Muscle layer of colon (tissue), 2 donors: ENCODE measurements around the gene PSMD14.
"Not testable (repeated sequence)": the region's sequence is repeated elsewhere in the genome, so short reads cannot be mapped to it uniquely, and the experiment has no call there.

Experiments used
- H3K27ac ChIP-seq: one replicate; pipeline ENCODE4 v1.7.0; 2013; ENCODE audit warnings: low read depth, mild to moderate bottlenecking, low read length, moderate library complexity
- H3K27me3 ChIP-seq, 2 donors: one replicate each; pipeline ENCODE4 v1.7.0; 2013; ENCODE audit warnings: low read length in 2 of 2, mild to moderate bottlenecking in 2 of 2; ENCODE audit not compliant: insufficient read depth in 2 of 2, control insufficient read depth in 1 of 2
- H3K36me3 ChIP-seq: one replicate; pipeline ENCODE4 v1.7.0; 2013; ENCODE audit warnings: mild to moderate bottlenecking, low read length; ENCODE audit not compliant: insufficient read depth
- H3K4me1 ChIP-seq: one replicate; pipeline ENCODE4 v1.7.0; 2013; ENCODE audit warnings: mild to moderate bottlenecking, low read length; ENCODE audit not compliant: insufficient read depth
- H3K4me3 ChIP-seq, 2 donors: one replicate each; pipeline ENCODE4 v1.7.0; 2013; ENCODE audit warnings: low read length in 2 of 2, low read depth in 1 of 2, mild to moderate bottlenecking in 1 of 2, moderate library complexity in 1 of 2
- H3K9ac ChIP-seq: one replicate; pipeline ENCODE4 v1.7.0; 2013; ENCODE audit warnings: low read length
- H3K9me3 ChIP-seq: one replicate; pipeline ENCODE4 v1.7.0; 2013; ENCODE audit warnings: mild to moderate bottlenecking, low read length
- donor health status: abdominal sarcoma.
- donor health status: Adenocarcinoma of cecum.

Gene PSMD14

DNA sequence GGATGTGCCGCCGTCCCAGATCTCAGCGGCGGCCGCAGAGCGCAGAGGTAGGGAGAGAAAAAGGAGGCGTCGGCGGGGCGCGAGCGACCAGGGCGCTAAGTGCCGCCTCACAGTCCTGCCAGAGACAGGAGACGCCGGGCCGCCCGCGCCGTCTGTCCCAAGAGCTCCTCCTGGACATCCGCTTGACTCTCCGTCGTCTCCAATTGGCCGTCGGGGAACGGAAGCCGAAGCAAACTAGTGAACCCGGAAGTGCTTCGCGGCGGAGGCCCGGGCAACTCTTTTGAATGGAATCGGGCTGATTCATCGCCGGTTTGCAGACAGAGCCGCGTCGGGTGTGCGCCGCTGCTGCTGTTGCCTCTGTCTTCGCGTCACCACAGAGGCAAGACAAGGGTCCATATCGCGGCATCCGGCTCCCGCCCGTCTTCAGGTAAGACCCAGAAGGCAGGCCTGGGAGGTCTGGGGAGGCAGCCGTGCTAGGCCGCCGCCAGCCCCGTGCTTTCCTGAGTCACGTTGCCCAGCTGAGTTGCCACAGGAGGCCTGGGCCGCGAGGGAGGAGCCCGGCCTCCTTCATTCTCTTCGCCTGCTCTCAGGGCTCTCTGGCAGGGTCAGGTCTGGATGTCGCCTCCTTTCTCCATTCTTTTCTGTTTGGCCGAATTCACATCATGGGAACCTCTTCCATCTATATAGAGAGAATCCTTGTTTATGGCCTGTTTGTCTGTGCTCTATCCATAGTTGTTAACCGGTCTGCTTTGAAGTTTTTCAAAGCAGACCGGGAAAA lies at the start of gene PSMD14:
Gene PSMD14 (plus strand): TSS at position 248 of the 778 bp plus-strand sequence. CDS start 10,401 bp downstream, outside the sequence.
- no peaks in the 10 kb centered on the region for H3K27me3 ChIP-seq

DNA sequence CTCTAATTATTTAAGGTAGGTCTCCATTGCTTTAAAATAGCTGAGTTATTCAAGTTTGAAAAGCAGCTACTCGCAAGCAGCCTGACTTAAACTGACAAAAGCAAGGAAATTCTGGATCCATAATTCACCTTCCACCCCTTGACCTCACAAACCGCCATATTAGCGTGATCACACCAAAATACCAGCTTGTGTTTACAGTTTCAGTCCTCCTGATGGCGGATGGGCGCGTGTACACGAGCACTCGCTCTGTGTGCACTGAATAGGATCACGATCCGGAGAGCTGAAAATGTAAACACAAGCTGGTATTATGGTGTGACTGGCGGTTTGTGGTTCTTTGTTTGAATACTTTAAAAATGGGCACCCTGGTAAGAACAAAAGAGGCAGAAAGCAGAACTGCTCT lies 42.4 kb upstream of the PSMD14 start:
- H3K27ac ChIP-seq: no peak overlapping the region
- no peak overlapping the region for H3K4me3 ChIP-seq
- no peak overlapping the region for H3K9ac ChIP-seq
- no peaks in the 10 kb centered on the region for H3K36me3 ChIP-seq
- no peaks in the 10 kb centered on the region for H3K27me3 ChIP-seq
- no peaks in the 10 kb centered on the region for H3K4me1 ChIP-seq
- H3K9me3 ChIP-seq: no peaks in the 10 kb centered on the region

More for the DNA sequence above, at the start of gene PSMD14:
- Histone ChIP-seq H3K36me3 (no peaks in the 10 kb centered on the region), H3K9me3 (no peaks in the 10 kb centered on the region), H3K4me1 (peaks cover 16% of the 10 kb centered on the region), H3K4me3 (peak within 1 kb of the TSS; percentile 55 to 79), H3K9ac (peak within 1 kb of the TSS; percentile 59), H3K27ac (peak within 1 kb of the TSS; percentile 84)

DNA sequence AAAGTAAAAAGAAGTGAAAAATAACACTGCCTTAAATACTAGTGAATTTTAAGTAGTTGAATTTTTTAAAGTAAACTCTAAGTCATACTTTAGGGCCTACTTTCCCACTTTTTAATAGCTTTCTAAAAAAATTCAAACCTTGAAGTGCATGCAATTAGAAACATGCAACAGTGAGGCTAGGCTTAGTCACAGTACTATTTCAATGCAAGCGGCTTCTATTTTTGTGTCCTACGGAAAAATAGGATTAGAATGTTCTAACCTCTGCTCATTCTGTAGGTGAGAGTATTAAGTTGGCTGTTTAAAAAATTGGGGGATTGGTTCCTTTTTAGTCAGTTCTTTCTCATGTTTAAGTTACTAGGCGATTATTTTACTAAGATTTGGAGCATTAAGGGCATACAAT lies 39.1 kb upstream of the PSMD14 start:
- H3K4me1 ChIP-seq: no peaks in the 10 kb centered on the region
- H3K36me3 ChIP-seq: no peaks in the 10 kb centered on the region
- H3K27me3 ChIP-seq: no peaks in the 10 kb centered on the region
- H3K4me3 ChIP-seq: no peak overlapping the region
- no peaks in the 10 kb centered on the region for H3K9me3 ChIP-seq
- no peak overlapping the region for H3K27ac ChIP-seq
- no peak overlapping the region for H3K9ac ChIP-seq

DNA sequence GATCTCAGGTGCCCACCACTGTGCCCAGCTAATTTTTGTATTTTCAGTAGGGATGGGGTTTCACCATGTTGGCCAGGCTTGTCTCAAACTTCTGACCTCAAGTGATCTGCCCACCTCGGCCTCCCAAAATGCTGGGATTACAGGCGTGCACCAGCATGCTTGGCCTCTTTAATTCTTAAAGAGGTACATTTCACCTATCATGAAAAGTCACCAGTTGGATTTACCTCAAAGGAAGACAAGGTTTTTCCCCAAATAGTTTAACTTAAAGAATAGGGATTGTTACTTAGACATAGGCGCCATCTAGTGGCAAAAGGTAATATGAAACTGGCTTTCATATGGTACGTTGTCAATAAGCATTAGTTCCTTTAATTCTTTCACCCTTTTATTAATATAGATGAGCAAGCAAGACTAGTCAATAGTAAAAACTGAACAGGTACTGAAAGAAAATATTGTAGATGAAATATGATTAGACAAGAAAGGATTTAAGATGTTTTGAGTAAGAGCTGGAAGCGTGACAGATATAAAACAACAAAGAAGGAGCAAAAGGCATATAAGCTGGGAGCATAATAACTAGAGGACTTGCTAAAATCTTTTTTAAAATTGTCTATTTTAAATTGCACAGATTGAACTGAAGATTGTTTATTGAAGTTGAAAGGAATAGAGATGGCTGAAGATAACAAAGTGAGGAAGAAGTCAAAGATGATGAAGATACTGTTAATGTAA lies 35.0 kb upstream of the PSMD14 start:
- Histone ChIP-seq H3K27me3 (no peaks in the 10 kb centered on the region), H3K9me3 (no peaks in the 10 kb centered on the region), H3K4me3 (no peak overlapping the region), H3K27ac (no peak overlapping the region), H3K36me3 (no peaks in the 10 kb centered on the region), H3K9ac (no peak overlapping the region), H3K4me1 (no peaks in the 10 kb centered on the region)

DNA sequence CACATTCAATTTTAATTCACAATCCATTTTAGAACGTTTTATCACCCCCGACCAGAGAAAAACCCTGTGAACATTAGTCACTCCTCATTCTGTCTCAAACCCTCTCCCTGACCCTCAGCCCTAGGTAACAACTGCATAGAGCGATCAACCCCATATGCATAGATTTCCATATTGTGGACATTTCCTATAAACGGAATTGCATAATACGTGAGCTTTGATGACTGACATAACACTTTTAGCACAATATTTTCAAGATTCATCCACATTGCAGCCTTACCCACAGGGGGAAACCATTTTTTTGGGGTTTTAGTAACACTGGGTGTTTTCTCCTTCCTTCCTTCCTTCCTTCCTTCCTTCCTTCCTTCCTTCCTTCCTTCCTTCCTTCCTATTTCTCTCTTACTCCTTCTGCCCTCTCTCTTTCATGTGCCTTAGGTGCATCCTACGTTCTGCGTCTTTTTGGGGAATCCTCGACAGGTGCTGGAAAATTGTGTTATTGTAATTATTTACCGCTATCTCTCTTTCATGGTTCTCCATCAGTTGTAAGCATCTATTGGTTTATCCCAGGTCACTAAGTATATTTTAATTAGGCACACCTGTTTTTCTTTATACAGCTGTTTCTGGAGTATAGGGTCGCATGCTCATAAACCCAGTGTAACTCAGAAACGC lies 29.5 kb upstream of the PSMD14 start:
- H3K9ac ChIP-seq, H3K27me3 ChIP-seq, H3K36me3 ChIP-seq, H3K9me3 ChIP-seq, H3K27ac ChIP-seq, H3K4me1 ChIP-seq, H3K4me3 ChIP-seq: not testable (repeated sequence)

DNA sequence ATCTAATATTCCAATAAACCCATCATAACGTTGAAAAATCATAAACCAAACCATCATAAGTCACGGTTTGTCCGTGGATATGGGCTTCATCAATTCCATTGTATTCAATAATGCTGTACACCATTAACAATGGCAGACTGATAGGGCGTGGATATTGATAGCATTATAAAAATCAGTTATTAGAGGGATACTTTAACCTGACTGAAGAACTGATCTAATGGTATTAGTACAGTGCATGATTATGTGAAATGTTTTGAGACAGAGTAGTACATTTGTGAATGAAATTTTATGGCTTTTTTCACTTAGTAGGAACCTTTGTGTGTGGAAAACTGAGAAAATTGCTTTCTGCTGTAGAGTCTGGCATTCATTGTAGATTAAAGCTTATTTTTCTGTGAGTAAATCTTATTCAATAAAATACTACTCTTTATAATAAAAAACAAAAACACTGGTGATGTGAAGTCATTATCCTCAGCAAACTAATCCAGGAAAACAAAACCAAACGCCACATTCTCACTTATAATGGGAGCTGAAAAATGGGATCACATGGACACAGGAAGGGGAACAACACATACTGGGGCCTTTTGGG lies 28.9 kb upstream of the PSMD14 start:
- H3K27ac ChIP-seq, H3K9me3 ChIP-seq, H3K4me3 ChIP-seq, H3K4me1 ChIP-seq, H3K27me3 ChIP-seq, H3K36me3 ChIP-seq, H3K9ac ChIP-seq: not testable (repeated sequence)

DNA sequence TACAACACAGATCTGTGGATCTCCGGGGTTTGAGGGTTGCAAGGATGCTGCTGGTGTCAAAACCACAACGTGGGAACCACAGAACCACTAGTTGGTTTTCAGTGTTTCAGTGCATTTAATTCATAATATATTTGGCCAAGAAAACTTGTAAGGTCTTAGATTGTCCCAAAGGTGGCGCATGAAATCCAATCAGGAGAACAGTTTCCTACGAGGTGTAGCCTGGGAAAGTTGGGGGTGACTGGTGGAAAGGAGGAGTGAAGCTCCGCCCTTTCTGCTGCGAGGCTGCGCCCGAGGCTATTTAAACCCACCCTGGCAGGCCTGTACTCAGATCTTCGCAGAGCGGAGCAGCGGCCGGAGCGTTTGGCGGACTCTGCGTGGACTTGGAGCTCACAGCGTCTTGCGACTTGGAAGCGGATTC lies 27.3 kb upstream of the PSMD14 start:
- H3K36me3 ChIP-seq, H3K9ac ChIP-seq, H3K4me1 ChIP-seq, H3K27ac ChIP-seq, H3K27me3 ChIP-seq, H3K4me3 ChIP-seq, H3K9me3 ChIP-seq: not testable (repeated sequence)

DNA sequence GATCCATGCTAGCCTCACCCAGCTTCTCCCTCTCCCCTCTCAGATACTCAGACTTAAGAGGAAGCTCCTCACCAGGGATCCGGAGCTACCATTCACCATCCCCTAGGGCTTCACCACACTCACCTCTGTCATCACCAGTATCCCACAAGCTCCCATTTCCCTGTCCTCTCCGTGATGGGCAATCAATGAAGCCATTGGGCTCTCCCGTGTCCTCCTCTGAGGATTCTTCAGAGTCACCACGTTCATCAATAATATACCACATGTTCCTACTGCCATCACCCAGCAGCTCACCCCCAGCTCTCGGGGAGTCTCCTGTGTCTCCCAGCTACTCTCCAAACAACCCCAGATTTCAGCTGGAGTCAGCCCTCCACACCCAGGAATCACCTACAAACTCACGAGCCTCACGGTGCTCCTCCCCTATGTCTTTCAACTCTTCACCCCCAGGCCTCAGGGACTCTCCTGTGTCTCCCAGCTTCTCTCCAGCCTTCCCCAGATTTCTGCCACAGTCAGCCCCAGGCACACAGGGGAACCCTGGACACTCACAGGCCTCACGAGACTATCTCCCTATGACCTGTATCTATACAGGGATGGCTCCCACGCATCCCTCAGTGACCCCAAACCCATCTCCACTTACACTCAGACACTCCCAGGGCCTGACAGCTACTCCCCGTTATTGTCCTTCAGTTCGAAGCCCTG lies 26.5 kb upstream of the PSMD14 start:
- H3K4me1 ChIP-seq, H3K27me3 ChIP-seq, H3K27ac ChIP-seq, H3K9me3 ChIP-seq, H3K36me3 ChIP-seq, H3K9ac ChIP-seq, H3K4me3 ChIP-seq: not testable (repeated sequence)

DNA sequence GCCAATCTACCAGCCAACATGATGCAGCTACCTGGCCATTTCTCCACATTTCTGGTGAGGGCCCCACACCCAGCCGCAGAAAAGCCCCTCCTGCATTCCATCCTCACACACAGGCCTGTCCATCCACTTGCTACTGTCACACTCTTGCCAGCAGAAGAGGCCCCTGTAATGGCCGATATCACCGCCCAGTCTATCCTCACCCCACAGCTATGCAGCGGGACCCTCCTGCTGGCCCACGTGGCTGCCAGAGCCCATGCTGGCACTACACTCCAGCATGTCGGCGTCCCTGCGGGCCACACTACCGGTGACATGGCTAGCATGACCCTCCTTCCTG lies 25.9 kb upstream of the PSMD14 start:
- not testable (repeated sequence) for H3K27ac ChIP-seq, H3K9me3 ChIP-seq, H3K36me3 ChIP-seq, H3K4me1 ChIP-seq, H3K4me3 ChIP-seq, H3K9ac ChIP-seq, H3K27me3 ChIP-seq

DNA sequence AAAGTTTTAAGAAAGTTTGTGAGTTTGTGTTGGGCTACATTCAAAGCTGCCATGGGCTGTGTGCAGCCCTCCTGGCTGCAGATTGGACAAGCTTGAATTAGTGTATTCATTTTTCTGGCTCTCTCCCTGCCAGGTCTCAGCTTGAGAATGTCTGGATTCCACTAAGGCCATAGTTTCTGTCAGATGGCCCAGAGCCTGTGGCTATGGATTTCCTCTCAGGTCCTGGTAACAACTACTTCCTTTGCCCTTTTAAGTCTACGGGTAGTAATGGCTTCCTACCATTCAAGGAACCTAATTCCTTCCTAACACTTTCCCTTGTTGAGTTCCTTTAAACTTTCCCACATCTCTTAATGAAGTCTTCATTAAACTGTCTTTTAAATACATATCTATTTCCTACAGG lies 24.3 kb upstream of the PSMD14 start:
- Histone ChIP-seq H3K27ac (no peak overlapping the region), H3K9ac (no peak overlapping the region), H3K4me3 (no peak overlapping the region), H3K36me3 (no peaks in the 10 kb centered on the region), H3K27me3 (no peaks in the 10 kb centered on the region), H3K9me3 (no peaks in the 10 kb centered on the region), H3K4me1 (no peaks in the 10 kb centered on the region)

DNA sequence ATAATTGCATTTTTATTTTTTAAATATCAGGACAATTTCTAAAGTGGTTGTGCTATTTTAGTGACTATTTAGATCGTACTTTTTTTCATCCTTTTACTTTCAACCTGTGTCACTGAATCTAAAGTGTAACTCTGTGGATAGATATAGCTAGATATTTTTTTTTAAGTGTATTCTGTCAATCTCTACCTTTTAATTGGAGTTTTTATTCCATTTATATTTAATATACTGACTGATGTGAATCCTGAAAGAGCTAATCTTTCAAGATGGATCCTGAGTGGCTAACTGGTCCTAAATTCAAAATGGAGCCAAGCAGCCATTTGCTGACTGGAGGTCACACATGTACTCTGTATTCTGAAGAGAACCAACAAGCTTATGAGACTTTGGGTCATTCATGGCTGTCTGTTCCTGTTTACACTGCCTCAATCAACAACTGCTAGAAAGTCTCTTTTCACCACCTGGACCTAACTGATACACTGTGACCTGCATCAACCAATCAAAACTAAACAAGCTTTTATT lies 4.6 kb upstream of the PSMD14 start:
- no peaks in the 10 kb centered on the region for H3K36me3 ChIP-seq
- no peak overlapping the region for H3K27ac ChIP-seq
- H3K9ac ChIP-seq: no peak overlapping the region
- H3K27me3 ChIP-seq: no peaks in the 10 kb centered on the region
- H3K4me1 ChIP-seq: peaks cover 6% of the 10 kb centered on the region
- no peaks in the 10 kb centered on the region for H3K9me3 ChIP-seq
- no peak overlapping the region for H3K4me3 ChIP-seq
